Measurements from ENCODE around the gene TTC39B.

DNA sequence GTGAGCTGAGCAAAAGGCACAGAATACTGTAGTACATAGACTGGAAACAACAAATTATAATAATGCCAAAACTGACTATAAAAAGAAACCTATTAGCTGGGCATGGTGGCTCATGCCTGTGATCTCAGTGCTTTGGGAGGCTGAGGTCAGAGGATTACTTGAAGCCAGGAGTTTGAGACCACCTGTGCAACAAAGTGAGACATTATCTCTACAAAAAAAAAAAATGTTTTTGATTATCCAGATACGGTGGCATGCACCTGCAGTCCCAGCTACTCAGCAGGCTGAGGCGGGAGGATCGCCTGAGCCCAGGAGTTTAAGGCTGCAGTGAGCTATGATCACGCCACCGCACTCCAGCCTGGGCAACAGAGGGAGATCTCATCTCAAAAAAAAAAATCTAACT is 175.9 kb downstream of the TTC39B start:
- TF ChIP-seq, protein P1, sequence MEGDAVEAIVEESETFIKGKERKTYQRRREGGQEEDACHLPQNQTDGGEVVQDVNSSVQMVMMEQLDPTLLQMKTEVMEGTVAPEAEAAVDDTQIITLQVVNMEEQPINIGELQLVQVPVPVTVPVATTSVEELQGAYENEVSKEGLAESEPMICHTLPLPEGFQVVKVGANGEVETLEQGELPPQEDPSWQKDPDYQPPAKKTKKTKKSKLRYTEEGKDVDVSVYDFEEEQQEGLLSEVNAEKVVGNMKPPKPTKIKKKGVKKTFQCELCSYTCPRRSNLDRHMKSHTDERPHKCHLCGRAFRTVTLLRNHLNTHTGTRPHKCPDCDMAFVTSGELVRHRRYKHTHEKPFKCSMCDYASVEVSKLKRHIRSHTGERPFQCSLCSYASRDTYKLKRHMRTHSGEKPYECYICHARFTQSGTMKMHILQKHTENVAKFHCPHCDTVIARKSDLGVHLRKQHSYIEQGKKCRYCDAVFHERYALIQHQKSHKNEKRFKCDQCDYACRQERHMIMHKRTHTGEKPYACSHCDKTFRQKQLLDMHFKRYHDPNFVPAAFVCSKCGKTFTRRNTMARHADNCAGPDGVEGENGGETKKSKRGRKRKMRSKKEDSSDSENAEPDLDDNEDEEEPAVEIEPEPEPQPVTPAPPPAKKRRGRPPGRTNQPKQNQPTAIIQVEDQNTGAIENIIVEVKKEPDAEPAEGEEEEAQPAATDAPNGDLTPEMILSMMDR (IDR thresholded peaks at IDR 0.05) = no peak
- TF ChIP-seq POLR2A (IDR thresholded peaks at IDR 0.05) = no peak
